GM10248 (cell line): Measurements from ENCODE around the gene KCNE4.

Source experiments
- CTCF ChIA-PET: fragments of 300-600 bp; sonication (Branson Sonifier 250); formaldehyde crosslinking; extraction: SDS; loops from one replicate; lab custom pipeline; 2021; ENCODE audit warnings: antibody characterized with exemption; lab: Yijun Ruan, JAX
- POLR2A ChIA-PET: fragments of 350-650 bp; sonication (Branson Sonifier 250); formaldehyde crosslinking; extraction: SDS; loops from one replicate; lab custom pipeline; 2020; ENCODE audit warnings: antibody characterized with exemption; lab: Yijun Ruan, JAX
- DNase-seq: peaks from one replicate; pipeline ENCODE4 v3.0.0; 2012; ENCODE audit errors: extremely low spot score
- CTCF ChIP-seq: IDR thresholded peaks from 2 replicates; pipeline ENCODE4 v1.5.1; 2012; ENCODE audit warnings: mild to moderate bottlenecking, low read depth; ENCODE audit errors: extremely low read depth, missing control alignments, control extremely low read depth

KCNE4 gene

GRCh38 chr2:223044092-223044836 lies 7.7 kb upstream of the KCNE4 start:
- DNase-seq: no peak
- CTCF ChIA-PET: no interaction called here
- no peak for TF ChIP-seq CTCF
- POLR2A ChIA-PET: no interaction called here

- CTCF ChIA-PET: no interaction called here
- POLR2A ChIA-PET: no interaction called here
- TF ChIP-seq CTCF: no peak
- DNase-seq: no peak
These were observed 6.9 kb upstream of the KCNE4 start for GRCh38 chr2:223044916-223045700.

GRCh38 chr2:223046470-223047040 lies 5.4 kb upstream of the KCNE4 start:
- POLR2A ChIA-PET: no interaction called here
- no peak for DNase-seq
- TF ChIP-seq CTCF: no peak
- CTCF ChIA-PET: no interaction called here

GRCh38 chr2:223047260-223047761 lies 4.7 kb upstream of the KCNE4 start:
- no peak for TF ChIP-seq CTCF
- ChIA-PET POLR2A (no interaction called here), CTCF (no interaction called here)
- no peak for DNase-seq

GRCh38 chr2:223048519-223048918 lies 3.5 kb upstream of the KCNE4 start:
- POLR2A ChIA-PET: no interaction called here
- DNase-seq: no peak
- no peak for TF ChIP-seq CTCF
- CTCF ChIA-PET: no interaction called here

- no peak for DNase-seq
- no peak for TF ChIP-seq CTCF
- ChIA-PET CTCF (no interaction called here), POLR2A (no interaction called here)
These were observed 2.6 kb upstream of the KCNE4 start for GRCh38 chr2:223049356-223049755.
